Measurements from ENCODE around the gene HEPN1.

Gene HEPN1

DNA sequence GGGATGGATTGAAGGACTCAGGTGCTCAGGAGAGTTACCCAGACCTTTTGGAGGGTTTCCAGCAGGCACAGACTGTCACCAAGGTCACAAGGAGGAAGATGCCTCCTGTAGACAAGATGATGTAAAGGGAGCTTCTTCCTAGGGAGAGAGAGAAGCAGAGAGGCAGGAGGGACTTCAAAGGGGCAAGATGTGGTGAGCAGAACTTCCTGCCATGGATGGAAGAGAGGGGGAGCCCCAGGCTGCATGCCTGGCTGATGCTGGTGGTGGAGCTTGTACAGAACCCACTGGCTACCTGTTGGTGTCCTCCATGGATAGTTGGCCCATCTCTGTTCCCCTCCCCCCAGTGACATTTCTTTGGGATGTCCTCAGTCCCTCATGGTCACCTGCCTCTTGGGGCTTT is 4.2 kb downstream of the HEPN1 start:
- TF ChIP-seq WT1 (tag by site-specific recombination; IDR thresholded peaks at IDR 0.05): no peak
- ChIA-PET POLR2A (no interaction called here), CTCF (interaction anchor here (1.3 kb wide), 1 partner anchor 12 kb away, joined by 3 read pairs; the partner anchor contains the start of gene HEPACAM)
- H3K4me1 ChIP-seq (ENCODE audit: control insufficient read depth, insufficient read depth, low read length): no peaks in the 10 kb centered on the region
- H3K36me3 ChIP-seq (ENCODE audit: control insufficient read depth in 2 of 2, insufficient read depth in 1 of 2, low read length in 2 of 2): no peaks in the 10 kb centered on the region
- H3K9me3 ChIP-seq (ENCODE audit: control insufficient read depth, insufficient read depth, low read depth, low read length): no peaks in the 10 kb centered on the region
- H3K4me3 ChIP-seq (ENCODE audit: low read depth, low read length): no peak overlapping the region
- H3K27ac ChIP-seq (ENCODE audit: extremely low read depth, low read depth, low read length): no peak overlapping the region

- ChIA-PET POLR2A (no interaction called here), CTCF (interaction anchor here (1.0 to 1.2 kb wide), 2 partner anchors 31 to 63 kb away, joined by 4 read pairs; no protein-coding TSS in a partner anchor)
These were observed 10.1 kb downstream of the HEPN1 start for GRCh38 chr11:124928942-124929665.

DNA sequence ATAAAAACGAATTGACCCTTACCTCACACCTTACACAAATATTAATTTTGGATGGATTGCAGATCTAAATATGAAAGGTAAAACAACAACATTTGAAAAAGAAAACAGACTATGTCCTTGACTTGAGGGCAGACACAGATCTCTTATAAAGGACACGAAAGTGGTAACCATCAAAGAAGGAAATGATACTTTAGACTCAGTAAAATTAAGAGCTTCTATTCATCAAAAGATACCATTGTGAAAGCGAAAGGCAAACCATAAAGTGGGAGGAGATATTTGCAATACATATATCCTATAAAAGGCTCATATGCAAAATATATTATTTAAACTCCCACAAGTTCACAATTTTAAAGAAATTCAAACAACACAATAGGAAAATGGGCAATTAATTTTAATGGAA is 11.7 kb downstream of the HEPN1 start:
- TF ChIP-seq ZNF114 (tag by site-specific recombination; IDR thresholded peaks at IDR 0.05): no peak
- no peak for TF ChIP-seq MZF1 (tag by site-specific recombination; IDR thresholded peaks at IDR 0.05; ENCODE audit: borderline replicate concordance)
- TF ChIP-seq ZNF473 (tag by site-specific recombination; IDR thresholded peaks at IDR 0.05): no peak
- TF ChIP-seq ZNF169 (tag by site-specific recombination; IDR thresholded peaks at IDR 0.05): no peak
- no peak for TF ChIP-seq ZNF37A (tag by site-specific recombination; IDR thresholded peaks at IDR 0.05)
- TF ChIP-seq, protein P1, sequence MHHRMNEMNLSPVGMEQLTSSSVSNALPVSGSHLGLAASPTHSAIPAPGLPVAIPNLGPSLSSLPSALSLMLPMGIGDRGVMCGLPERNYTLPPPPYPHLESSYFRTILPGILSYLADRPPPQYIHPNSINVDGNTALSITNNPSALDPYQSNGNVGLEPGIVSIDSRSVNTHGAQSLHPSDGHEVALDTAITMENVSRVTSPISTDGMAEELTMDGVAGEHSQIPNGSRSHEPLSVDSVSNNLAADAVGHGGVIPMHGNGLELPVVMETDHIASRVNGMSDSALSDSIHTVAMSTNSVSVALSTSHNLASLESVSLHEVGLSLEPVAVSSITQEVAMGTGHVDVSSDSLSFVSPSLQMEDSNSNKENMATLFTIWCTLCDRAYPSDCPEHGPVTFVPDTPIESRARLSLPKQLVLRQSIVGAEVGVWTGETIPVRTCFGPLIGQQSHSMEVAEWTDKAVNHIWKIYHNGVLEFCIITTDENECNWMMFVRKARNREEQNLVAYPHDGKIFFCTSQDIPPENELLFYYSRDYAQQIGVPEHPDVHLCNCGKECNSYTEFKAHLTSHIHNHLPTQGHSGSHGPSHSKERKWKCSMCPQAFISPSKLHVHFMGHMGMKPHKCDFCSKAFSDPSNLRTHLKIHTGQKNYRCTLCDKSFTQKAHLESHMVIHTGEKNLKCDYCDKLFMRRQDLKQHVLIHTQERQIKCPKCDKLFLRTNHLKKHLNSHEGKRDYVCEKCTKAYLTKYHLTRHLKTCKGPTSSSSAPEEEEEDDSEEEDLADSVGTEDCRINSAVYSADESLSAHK (tag by site-specific recombination; IDR thresholded peaks at IDR 0.05): no peak
- TF ChIP-seq ZNF830 (tag by site-specific recombination; IDR thresholded peaks at IDR 0.05; ENCODE audit: low read depth): no peak

More at GRCh38 chr11:124928942-124929665, 10.1 kb downstream of the HEPN1 start:
- Histone ChIP-seq H3K27ac (ENCODE audit: extremely low read depth, low read depth, low read length) (no peak overlapping the region), H3K36me3 (ENCODE audit: control insufficient read depth in 2 of 2, insufficient read depth in 1 of 2, low read length in 2 of 2) (no peaks in the 10 kb centered on the region), H3K4me1 (ENCODE audit: control insufficient read depth, insufficient read depth, low read length) (no peaks in the 10 kb centered on the region), H3K4me3 (ENCODE audit: low read depth, low read length) (no peak overlapping the region), H3K9me3 (ENCODE audit: control insufficient read depth, insufficient read depth, low read depth, low read length) (no peaks in the 10 kb centered on the region)
- TF ChIP-seq ZNF146 (tag by site-specific recombination; IDR thresholded peaks at IDR 0.05): no peak
- TF ChIP-seq ZFHX2 (tag by site-specific recombination; conservative IDR thresholded peaks at IDR 0.05): no peak
- TF ChIP-seq ZNF362 (tag by site-specific recombination; IDR thresholded peaks at IDR 0.05): no peak
- TF ChIP-seq ZNF184 (tag by site-specific recombination; IDR thresholded peaks at IDR 0.05): no peak
- TF ChIP-seq ZNF394 (tag by site-specific recombination; IDR thresholded peaks at IDR 0.05; ENCODE audit: borderline replicate concordance): no peak
- TF ChIP-seq, protein P2, sequence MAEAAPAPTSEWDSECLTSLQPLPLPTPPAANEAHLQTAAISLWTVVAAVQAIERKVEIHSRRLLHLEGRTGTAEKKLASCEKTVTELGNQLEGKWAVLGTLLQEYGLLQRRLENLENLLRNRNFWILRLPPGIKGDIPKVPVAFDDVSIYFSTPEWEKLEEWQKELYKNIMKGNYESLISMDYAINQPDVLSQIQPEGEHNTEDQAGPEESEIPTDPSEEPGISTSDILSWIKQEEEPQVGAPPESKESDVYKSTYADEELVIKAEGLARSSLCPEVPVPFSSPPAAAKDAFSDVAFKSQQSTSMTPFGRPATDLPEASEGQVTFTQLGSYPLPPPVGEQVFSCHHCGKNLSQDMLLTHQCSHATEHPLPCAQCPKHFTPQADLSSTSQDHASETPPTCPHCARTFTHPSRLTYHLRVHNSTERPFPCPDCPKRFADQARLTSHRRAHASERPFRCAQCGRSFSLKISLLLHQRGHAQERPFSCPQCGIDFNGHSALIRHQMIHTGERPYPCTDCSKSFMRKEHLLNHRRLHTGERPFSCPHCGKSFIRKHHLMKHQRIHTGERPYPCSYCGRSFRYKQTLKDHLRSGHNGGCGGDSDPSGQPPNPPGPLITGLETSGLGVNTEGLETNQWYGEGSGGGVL (tag by site-specific recombination; IDR thresholded peaks at IDR 0.05): no peak
- TF ChIP-seq ZFP41 (tag by site-specific recombination; IDR thresholded peaks at IDR 0.05; ENCODE audit: borderline replicate concordance): no peak
- TF ChIP-seq ZNF600 (tag by site-specific recombination; IDR thresholded peaks at IDR 0.05): no peak
- TF ChIP-seq, protein P3, sequence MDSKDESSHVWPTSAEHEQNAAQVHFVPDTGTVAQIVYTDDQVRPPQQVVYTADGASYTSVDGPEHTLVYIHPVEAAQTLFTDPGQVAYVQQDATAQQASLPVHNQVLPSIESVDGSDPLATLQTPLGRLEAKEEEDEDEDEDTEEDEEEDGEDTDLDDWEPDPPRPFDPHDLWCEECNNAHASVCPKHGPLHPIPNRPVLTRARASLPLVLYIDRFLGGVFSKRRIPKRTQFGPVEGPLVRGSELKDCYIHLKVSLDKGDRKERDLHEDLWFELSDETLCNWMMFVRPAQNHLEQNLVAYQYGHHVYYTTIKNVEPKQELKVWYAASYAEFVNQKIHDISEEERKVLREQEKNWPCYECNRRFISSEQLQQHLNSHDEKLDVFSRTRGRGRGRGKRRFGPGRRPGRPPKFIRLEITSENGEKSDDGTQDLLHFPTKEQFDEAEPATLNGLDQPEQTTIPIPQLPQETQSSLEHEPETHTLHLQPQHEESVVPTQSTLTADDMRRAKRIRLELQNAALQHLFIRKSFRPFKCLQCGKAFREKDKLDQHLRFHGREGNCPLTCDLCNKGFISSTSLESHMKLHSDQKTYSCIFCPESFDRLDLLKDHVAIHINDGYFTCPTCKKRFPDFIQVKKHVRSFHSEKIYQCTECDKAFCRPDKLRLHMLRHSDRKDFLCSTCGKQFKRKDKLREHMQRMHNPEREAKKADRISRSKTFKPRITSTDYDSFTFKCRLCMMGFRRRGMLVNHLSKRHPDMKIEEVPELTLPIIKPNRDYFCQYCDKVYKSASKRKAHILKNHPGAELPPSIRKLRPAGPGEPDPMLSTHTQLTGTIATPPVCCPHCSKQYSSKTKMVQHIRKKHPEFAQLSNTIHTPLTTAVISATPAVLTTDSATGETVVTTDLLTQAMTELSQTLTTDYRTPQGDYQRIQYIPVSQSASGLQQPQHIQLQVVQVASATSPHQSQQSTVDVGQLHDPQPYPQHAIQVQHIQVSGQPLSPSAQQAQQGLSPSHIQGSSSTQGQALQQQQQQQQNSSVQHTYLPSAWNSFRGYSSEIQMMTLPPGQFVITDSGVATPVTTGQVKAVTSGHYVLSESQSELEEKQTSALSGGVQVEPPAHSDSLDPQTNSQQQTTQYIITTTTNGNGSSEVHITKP (tag by site-specific recombination; IDR thresholded peaks at IDR 0.05): no peak
- no peak for TF ChIP-seq HOXA7 (CRISPR knock-in tag; IDR thresholded peaks at IDR 0.05; ENCODE audit: borderline replicate concordance)
- no peak for TF ChIP-seq GFI1B (tag by site-specific recombination; IDR thresholded peaks at IDR 0.05)
- no peak for TF ChIP-seq KLF1 (tag by site-specific recombination; IDR thresholded peaks at IDR 0.05)
- TF ChIP-seq ZNF585B (tag by site-specific recombination; IDR thresholded peaks at IDR 0.05): no peak
- no peak for TF ChIP-seq ZNF302 (tag by site-specific recombination; IDR thresholded peaks at IDR 0.05; ENCODE audit: low read depth)
- no peak for TF ChIP-seq ZNF274 (IDR thresholded peaks at IDR 0.05; ENCODE audit: low read length)
- no peak for TF ChIP-seq ZNF274 (tag by site-specific recombination; IDR thresholded peaks at IDR 0.05; ENCODE audit: borderline replicate concordance)
- no peak for TF ChIP-seq ZBTB8A (tag by site-specific recombination; IDR thresholded peaks at IDR 0.05)
- TF ChIP-seq ZNF24 (tag by site-specific recombination; IDR thresholded peaks at IDR 0.05): no peak

More for the DNA sequence above, 11.7 kb downstream of the HEPN1 start:
- Histone ChIP-seq H3K4me1 (ENCODE audit: control insufficient read depth, insufficient read depth, low read length) (no peaks in the 10 kb centered on the region), H3K27ac (ENCODE audit: extremely low read depth, low read depth, low read length) (no peak overlapping the region), H3K9me3 (ENCODE audit: control insufficient read depth, insufficient read depth, low read depth, low read length) (no peaks in the 10 kb centered on the region), H3K4me3 (ENCODE audit: low read depth, low read length) (no peak overlapping the region), H3K36me3 (ENCODE audit: control insufficient read depth in 2 of 2, insufficient read depth in 1 of 2, low read length in 2 of 2) (no peaks in the 10 kb centered on the region)
- POLR2A ChIA-PET: no interaction called here
- CTCF ChIA-PET: interaction anchor here (0.6 kb wide), 1 partner anchor 11 kb away, joined by 4 read pairs; no protein-coding TSS in a partner anchor
